K562 treated with DMSO at 1 percent for 4 hours (cell line): ENCODE data around the gene MMP25. TPM values are rescaled to one million over a fixed set of nuclear protein-coding genes. Genes with fewer than 3 reads are reported as not detected.

Experiments
- total RNA-seq: library from RNA; unstranded; fragments of 300-600 nt; gene quantifications from 2 replicates; pipeline ENCODE4 v1.2.3, GENCODE V29; 2022; ENCODE audit not compliant: insufficient read depth

The MMP25 gene
- not detected in 2 replicates for total RNA-seq

DNA sequence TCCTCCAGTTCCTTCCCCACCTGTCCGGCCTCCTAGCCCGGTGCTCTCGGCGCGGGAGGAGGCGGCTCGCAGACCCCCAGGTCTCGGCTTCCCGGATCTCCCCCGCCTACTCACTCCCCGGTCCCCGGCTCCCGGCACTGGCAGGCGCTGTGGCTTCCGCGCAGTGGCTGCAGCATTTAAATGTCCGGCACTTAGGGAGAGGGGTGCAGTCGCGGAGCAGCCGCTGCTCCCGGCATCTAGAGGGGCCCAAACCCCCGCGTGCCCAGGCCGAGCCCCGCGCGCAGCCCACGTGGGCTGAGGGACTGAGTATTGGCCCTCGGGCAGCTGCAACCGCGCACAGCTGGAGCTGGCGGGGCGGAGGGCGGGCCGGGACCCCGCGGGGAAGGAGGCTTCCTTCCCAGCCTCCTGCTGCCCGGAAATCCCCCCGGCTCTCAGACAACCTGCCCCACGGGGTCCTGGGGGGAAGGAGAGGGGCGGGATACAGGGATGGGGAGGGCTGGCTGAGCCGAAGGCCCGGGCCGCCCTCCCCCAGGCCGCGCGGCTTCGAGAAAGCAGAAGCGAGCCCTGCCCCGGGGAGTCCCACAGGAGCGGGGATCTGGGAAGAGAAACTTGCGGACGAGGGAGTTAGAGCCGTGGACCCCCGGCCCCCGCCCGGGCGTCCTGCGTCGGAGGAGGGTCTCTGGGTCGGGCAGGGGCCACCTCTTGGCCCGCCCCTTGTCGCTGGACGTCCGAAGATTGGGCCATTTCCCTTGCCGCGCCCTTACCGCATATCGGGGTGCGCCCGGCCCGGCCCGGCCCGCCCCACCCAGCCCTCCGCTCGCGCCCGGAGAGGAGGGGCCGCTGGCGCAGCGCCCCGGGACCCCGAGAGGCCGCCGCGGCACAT, at the start of gene MMP25:
Gene MMP25 (plus strand): TSS at position 804 of the 883 bp plus-strand sequence. CDS start 357 bp downstream, outside the sequence.

DNA sequence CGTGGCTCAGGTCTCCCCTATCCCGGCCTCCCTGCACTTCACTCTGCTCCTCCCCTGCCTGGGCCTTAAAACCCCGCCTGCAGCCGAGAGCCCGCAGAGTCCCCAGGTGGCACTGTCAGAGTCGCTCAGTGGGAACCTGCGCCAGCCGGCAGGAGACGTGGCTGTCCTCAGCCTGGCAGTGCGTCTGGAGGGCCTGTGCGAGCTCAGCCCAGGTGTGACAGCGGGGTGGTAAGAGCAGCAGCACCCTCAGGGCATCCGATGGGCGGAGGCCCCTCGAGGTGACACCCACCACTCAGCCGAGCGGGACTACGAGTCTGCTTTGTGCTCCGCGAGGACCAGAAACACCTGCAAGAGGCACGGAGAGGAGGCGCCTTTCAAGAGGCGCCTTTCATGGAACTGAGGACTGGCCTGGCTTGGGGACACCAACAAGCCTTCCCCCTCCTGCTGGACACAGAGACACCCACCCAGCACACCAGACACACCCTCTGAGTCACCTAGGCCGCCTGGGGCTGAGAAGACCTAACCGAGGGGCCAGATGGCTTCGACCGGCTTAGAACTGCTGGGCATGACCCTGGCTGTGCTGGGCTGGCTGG, 33.4 kb upstream of the MMP25 start, which contains the start of gene CLDN9:
Gene CLDN9 (plus strand): TSS at position 96 of the 593 bp plus-strand sequence. CDS start 440 bp downstream, at position 536.

GRCh38 chr16:3017794-3018506, 28.4 kb upstream of the MMP25 start, which contains the start of gene CLDN6:
Gene CLDN6, minus strand, starts transcription at chr16:3018183. Its CDS starts 2,162 bp downstream, at chr16:3016021.

DNA sequence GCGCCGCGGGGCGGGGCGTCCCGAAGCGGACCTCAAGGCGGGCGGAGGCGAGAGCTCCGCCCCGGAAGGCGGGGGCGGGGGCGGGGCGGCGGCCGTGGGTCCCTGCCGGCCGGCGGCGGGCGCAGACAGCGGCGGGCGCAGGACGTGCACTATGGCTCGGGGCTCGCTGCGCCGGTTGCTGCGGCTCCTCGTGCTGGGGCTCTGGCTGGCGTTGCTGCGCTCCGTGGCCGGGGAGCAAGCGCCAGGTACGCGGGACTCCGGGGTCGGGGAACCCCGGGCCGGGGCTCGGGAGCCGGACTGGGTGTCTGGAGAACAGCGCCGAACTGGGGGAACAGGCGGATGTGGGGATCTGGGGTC, 26.1 kb upstream of the MMP25 start, which contains the start of gene TNFRSF12A:
Gene TNFRSF12A (plus strand): TSS at position 122 of the 357 bp plus-strand sequence. CDS start 30 bp downstream, at position 152.

DNA sequence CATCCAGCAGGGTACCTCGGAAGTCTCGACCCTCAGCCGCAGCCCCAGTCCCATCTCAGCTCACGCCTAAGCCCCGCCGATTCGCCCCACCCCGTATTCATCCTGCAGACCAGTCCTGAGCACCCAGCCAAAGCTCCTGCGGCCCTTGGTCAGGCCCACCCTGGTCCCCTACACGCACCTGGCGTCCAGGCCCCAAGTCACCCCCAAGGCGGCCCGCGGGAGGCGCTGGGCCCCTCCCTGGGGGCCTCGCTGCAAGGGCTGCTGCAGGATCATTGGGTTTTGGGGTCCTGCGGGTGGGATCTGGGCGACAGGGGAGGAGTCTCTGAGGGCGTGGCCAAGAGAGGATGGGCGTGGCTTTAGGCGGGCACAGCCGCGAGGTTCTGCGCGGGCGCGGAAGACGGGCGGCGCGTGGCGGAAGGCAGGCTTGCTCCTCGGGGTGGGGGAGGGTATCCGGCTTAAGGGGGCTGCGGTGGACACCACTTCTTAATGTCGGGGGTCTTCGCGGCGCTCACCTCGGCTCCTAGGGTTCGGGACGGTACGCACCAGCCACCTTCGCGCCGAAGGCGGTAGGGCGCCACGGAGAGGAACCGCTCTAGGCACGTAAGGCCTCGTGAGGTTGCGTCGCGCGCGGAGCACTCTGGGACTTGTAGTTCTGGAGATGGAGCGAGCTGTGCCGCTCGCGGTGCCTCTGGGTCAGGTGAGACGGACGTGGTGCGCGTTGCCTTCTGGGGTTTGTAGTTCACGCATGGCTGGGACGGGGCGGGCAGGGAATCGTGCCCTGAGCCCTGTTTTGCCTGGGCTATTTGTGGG, 22.5 kb upstream of the MMP25 start, which contains the start of the genes HCFC1R1 and THOC6:
Gene HCFC1R1 (minus strand): TSS at position 274 of the 810 bp plus-strand sequence. CDS start 1 bp downstream, at position 273.
Gene THOC6 (plus strand): TSS at position 367 of the 810 bp plus-strand sequence. CDS start 292 bp downstream, at position 659.

GRCh38 chr16:3036726-3037315, 9.5 kb upstream of the MMP25 start, which contains the start of gene BICDL2:
Gene BICDL2, minus strand, starts transcription at chr16:3036944. Its CDS starts 1,448 bp downstream, at chr16:3035496.

GRCh38 chr16:3065069-3065741, 18.8 kb downstream of the MMP25 start, which contains the start of gene IL32:
Gene IL32, plus strand, starts transcription at chr16:3065640. Its CDS starts 172 bp downstream, at chr16:3065812.

GRCh38 chr16:3098459-3099394, 52.4 kb downstream of the MMP25 start, which contains the start of gene ZSCAN10:
Gene ZSCAN10, minus strand, starts transcription at chr16:3099294. Its CDS starts 6,357 bp downstream, at chr16:3092937.

Other genes with a start within 250 kb of the MMP25 start
- not detected in 2 replicates for gene PRSS41, start 248.1 kb upstream of the MMP25 start, total RNA-seq
- 95.8 and 106 TPM in 2 replicates for gene PRSS21, start 229.3 kb upstream of the MMP25 start, total RNA-seq
- gene ZG16B, start 216.3 kb upstream of the MMP25 start, total RNA-seq: 1.7 TPM in 1 of 2 replicates, not detected in the other
- gene PRSS22, start 188.4 kb upstream of the MMP25 start, total RNA-seq: not detected in 2 replicates
- gene FLYWCH2, start 163.3 kb upstream of the MMP25 start, total RNA-seq: 45.9 and 76.3 TPM in 2 replicates
- 33.1 and 37.0 TPM in 2 replicates for gene FLYWCH1, start 134.6 kb upstream of the MMP25 start, total RNA-seq
- 1.1 and 2.0 TPM in 2 replicates for gene KREMEN2, start 82.3 kb upstream of the MMP25 start, total RNA-seq
- gene PAQR4, start 77.2 kb upstream of the MMP25 start, total RNA-seq: 15.4 and 15.7 TPM in 2 replicates
- 137 and 143 TPM in 2 replicates for gene PKMYT1, start 66.1 kb upstream of the MMP25 start, total RNA-seq
- gene CLDN9, start 33.6 kb upstream of the MMP25 start, total RNA-seq: 3.2 and 4.8 TPM in 2 replicates
- 0.75 and 1.1 TPM in 2 replicates for gene CLDN6, start 28.4 kb upstream of the MMP25 start, total RNA-seq
- 18.9 and 26.6 TPM in 2 replicates for gene TNFRSF12A, start 26.2 kb upstream of the MMP25 start, total RNA-seq
- gene HCFC1R1, start 22.6 kb upstream of the MMP25 start, total RNA-seq: 29.9 and 38.3 TPM in 2 replicates
- gene THOC6, start 22.5 kb upstream of the MMP25 start, total RNA-seq: 53.0 and 55.1 TPM in 2 replicates
- not detected in 2 replicates for gene BICDL2, start 9.6 kb upstream of the MMP25 start, total RNA-seq
- gene IL32, start 19.1 kb downstream of the MMP25 start, total RNA-seq: 24.6 and 29.6 TPM in 2 replicates
- not detected in 2 replicates for gene ZSCAN10, start 52.7 kb downstream of the MMP25 start, total RNA-seq
- gene ZNF205, start 66.0 kb downstream of the MMP25 start, total RNA-seq: 22.9 and 23.2 TPM in 2 replicates
- 17.6 and 18.0 TPM in 2 replicates for gene ZNF213, start 88.5 kb downstream of the MMP25 start, total RNA-seq
- not detected in 2 replicates for gene OR1F1, start 141.6 kb downstream of the MMP25 start, total RNA-seq
- 8.6 and 14.7 TPM in 2 replicates for gene ZNF200, start 188.6 kb downstream of the MMP25 start, total RNA-seq
- gene MEFV, start 210.1 kb downstream of the MMP25 start, total RNA-seq: not detected in 2 replicates
- 27.5 and 30.6 TPM in 2 replicates for gene ZNF263, start 236.9 kb downstream of the MMP25 start, total RNA-seq